HUES64 (cell line): ENCODE results near the gene RRAD.

Experiments used
- H3K27ac ChIP-seq: 2 replicates; pipeline ENCODE4 v1.7.0; 2013; ENCODE audit warnings: low read depth, low read length, inconsistent platforms
- H3K27me3 ChIP-seq: 2 replicates; pipeline ENCODE4 v1.6.1; 2013; ENCODE audit warnings: mild to moderate bottlenecking, low read length; ENCODE audit not compliant: insufficient read depth
- H3K36me3 ChIP-seq: 2 replicates; pipeline ENCODE4 v1.6.1; 2013; ENCODE audit warnings: mild to moderate bottlenecking, low read length; ENCODE audit not compliant: insufficient read depth
- H3K4me1 ChIP-seq: 2 replicates; pipeline ENCODE4 v1.6.1; 2013; ENCODE audit warnings: mild to moderate bottlenecking, low read length, moderate library complexity; ENCODE audit not compliant: insufficient read depth
- H3K4me3 ChIP-seq: 2 replicates; pipeline ENCODE4 v1.5.1; 2013; ENCODE audit warnings: mild to moderate bottlenecking, low read length, moderate library complexity
- H3K9ac ChIP-seq: 2 replicates; pipeline ENCODE4 v1.6.1; 2013; ENCODE audit warnings: mild to moderate bottlenecking, low read depth, low read length
- H3K9me3 ChIP-seq: 2 replicates; pipeline ENCODE4 v1.6.1; 2013; ENCODE audit warnings: low read depth, low read length; ENCODE audit not compliant: insufficient read depth
- WGBS: fragments of 150-250, 120-280 bp; methylation state at CpG from one replicate; pipeline ENCODE4 v1.1.7; 2013; ENCODE audit warnings: missing lambda C conversion rate; 5-methylcytosine and 5-hydroxymethylcytosine counted together

RRAD gene

DNA sequence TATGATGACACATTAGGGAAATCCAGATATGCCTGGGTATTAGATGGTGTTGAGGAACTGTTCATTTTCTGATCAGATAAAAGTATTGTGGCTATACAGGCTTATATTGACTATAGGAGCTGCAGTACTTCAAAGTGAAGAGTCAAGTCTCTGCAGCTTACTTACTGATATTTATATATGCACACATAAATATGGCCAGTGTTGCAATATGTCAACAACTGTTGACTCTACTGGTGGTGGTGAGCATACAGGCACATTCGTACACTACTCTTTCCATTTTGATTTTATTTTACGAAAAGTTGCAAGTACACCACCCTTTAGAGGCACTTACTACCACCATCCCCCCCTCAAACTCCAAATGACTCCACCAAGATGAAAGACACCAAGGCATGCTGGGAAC is 6.3 kb upstream of the RRAD start:
- no peak overlapping the region for H3K27ac ChIP-seq
- H3K36me3 ChIP-seq: no peaks in the 10 kb centered on the region
- peaks cover 8% of the 10 kb centered on the region; the same call in 1 of the 2 replicates for H3K4me1 ChIP-seq
- no peak overlapping the region for H3K4me3 ChIP-seq
- peaks cover 25% of the 10 kb centered on the region for H3K27me3 ChIP-seq
- no peak overlapping the region for H3K9ac ChIP-seq
- no peaks in the 10 kb centered on the region for H3K9me3 ChIP-seq
- 94% methylated on average over 2 of the region's 2 CpGs for WGBS

DNA sequence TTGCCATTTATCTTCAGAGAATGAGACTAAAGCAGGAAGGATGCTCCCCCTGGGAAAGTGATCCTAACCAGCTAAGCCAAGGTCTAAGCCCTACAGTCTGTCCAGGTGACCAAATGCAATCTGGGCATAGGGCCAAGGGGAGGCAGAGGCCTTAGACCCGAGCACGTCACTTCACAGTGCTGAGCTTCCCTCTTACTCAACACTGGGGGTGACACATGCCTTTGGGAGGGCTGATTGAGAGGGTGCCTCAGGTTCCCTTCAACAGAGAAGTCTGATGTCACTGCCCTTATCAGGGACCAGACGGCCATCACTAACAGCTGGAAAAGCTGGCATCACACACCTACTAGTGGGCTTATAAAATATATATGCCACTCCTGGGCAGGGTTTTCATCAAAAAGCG is 4.9 kb upstream of the RRAD start:
- Histone ChIP-seq H3K9ac (no peak overlapping the region), H3K4me3 (no peak overlapping the region), H3K9me3 (no peaks in the 10 kb centered on the region), H3K27ac (no peak overlapping the region), H3K4me1 (peaks cover 8% of the 10 kb centered on the region; the same call in 1 of the 2 replicates), H3K36me3 (no peaks in the 10 kb centered on the region), H3K27me3 (peaks cover 30% of the 10 kb centered on the region)
- 81% methylated on average over 4 of the region's 4 CpGs for WGBS

DNA sequence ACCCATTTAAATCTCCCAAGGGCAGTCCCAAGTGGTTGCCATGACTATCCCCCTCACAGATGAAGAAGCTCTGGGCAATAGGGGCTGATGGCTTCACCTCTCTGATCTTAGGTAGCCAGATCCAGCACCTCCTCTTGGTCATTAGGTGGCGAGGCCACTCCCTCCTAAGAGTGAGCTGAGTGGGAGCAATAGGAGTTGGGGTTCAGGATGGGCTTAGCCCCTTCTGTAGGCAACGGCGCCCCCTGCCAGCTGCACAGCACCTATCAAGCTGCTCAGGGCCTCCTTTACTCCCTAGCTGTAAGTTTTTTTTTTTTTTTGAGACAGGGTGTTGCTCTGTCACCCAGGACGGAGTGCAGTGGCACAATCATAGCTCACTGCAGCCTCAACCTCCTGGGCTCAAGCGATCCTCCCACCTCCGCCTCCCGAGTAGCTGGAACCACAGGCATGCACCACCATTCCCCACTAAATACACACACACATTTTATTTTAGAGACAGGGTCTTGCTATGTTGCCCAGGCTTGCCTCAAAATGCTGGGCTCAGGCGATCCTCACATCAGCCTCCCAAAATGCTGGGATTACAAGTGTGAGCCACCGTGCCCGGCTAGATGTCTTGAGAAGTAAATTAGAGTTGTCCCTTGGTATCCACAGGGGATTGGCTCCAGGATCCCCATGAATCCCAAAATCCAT is 3.5 kb upstream of the RRAD start:
- Histone ChIP-seq H3K27me3 (peaks cover 40% of the 10 kb centered on the region), H3K36me3 (no peaks in the 10 kb centered on the region), H3K9me3 (no peaks in the 10 kb centered on the region), H3K9ac (no peak overlapping the region), H3K4me3 (no peak overlapping the region), H3K27ac (no peak overlapping the region), H3K4me1 (peaks cover 8% of the 10 kb centered on the region; the same call in 1 of the 2 replicates)
- whole genome bisulfite sequencing: 90% methylated on average over 10 of the region's 10 CpGs

DNA sequence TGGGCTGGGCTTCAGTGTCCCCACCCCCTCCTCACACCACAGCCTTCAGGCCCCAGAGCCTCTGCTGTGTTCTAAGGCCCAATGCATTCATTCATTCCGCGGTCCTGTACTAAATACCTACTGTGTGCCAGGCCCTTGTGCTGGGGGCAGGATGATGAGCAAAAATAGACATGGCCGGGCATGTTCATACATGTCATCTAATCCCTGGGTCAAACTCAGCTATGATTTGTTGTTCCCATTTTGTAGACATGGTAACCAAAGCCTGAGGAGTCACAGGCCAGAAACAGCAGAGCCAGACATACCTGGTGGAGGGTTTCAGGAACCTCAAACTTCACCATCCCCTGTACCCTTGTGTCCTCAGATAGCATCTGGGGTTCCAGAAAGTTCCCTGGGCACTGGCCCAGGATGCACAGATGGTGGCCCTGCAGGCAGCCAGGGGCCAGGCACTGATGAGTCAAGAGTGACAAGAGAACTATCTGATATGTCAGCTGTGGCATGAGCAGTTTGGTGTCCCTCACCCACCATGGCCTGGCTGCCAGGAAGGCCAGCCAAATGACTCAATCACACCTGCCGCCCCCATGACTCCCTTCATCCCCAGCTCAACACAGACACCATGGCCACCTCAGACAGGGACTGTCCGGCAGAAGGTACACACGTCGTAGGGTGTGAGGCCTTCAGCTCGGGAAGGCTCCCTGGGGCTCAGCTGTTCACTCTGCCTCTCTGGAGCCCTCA is 2.7 kb upstream of the RRAD start:
- H3K4me1 ChIP-seq: 0 out of 2 replicates have a peak, but pooled peaks cover 4% of the 10 kb centered on the region
- H3K27me3 ChIP-seq: peaks cover 48% of the 10 kb centered on the region
- H3K9ac ChIP-seq: no peak overlapping the region

DNA sequence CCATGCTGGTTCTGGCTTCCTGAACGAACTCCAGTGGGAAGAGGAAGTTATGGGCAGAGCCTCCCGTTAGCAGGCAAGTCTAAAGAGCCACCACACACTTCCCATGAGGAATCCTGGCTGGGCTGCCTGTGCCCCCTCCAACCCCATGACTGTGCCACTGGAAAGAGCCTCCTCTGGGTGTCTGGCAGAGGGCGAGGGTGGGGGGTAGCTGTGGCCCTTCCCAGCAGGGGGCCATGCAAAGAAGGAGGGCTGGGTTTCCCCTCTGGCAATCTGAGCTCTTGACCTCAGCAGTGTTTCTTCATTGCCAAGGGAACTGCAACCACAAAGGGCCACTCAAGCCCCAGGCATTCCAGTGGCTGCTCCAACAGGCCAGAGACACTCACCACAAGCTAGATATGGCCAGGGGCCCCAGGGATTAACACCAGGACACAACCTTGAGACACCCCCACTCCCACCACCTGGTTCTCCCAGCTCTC is 1.7 kb upstream of the RRAD start:
- H3K4me3 ChIP-seq: no peak overlapping the region
- H3K36me3 ChIP-seq: no peaks in the 10 kb centered on the region
- WGBS: 43% methylated on average over 3 of the region's 3 CpGs
- H3K27me3 ChIP-seq: peaks cover 51% of the 10 kb centered on the region
- H3K9ac ChIP-seq: no peak overlapping the region
- H3K9me3 ChIP-seq: no peaks in the 10 kb centered on the region
- H3K27ac ChIP-seq: no peak overlapping the region
- H3K4me1 ChIP-seq: 0 out of 2 replicates have a peak, but pooled peaks cover 4% of the 10 kb centered on the region

More for the DNA sequence above, 2.7 kb upstream of the RRAD start:
- no peak overlapping the region for H3K4me3 ChIP-seq
- H3K27ac ChIP-seq: no peak overlapping the region
- WGBS: 92% methylated on average over 8 of the region's 8 CpGs
- H3K9me3 ChIP-seq: no peaks in the 10 kb centered on the region
- no peaks in the 10 kb centered on the region for H3K36me3 ChIP-seq

DNA sequence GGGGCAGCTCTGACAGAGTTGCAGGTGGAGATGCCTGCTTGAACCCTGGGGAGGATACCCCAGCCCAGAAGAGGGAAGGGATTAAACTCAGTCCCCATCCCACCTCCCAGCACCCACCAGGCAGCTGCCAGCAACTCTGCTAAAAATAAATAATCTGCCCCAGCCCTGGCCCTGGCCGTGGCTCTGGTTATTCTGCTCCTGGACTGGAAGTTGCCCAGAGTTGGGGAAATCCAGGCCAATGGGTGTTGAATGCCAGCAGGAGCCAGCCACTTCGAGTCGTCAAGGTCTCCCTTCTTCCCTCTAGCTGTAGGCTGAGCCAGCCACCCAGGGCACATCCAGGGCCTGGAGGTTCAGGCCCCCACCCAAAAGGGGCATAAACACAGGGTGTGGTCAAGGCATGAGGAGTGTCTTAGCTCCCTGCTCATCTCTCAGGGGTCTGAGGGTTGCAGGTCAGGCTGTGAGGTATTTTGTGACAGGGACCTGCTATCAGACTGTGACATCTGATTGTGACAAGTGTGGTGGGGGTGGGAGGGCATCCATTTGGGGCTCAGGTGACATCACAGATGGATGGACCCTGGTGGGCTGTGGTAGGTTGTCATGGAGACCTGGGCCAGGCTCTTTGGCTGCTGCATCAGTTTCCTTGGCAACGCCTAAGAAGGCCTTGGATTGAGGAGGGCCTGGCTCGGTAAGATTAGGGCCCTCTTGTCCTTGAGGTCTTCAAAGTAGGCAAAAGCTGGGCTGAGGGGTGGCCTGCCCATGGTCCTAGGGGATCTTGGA is 1.0 kb upstream of the RRAD start:
- WGBS: 80% methylated on average over 5 of the region's 5 CpGs

DNA sequence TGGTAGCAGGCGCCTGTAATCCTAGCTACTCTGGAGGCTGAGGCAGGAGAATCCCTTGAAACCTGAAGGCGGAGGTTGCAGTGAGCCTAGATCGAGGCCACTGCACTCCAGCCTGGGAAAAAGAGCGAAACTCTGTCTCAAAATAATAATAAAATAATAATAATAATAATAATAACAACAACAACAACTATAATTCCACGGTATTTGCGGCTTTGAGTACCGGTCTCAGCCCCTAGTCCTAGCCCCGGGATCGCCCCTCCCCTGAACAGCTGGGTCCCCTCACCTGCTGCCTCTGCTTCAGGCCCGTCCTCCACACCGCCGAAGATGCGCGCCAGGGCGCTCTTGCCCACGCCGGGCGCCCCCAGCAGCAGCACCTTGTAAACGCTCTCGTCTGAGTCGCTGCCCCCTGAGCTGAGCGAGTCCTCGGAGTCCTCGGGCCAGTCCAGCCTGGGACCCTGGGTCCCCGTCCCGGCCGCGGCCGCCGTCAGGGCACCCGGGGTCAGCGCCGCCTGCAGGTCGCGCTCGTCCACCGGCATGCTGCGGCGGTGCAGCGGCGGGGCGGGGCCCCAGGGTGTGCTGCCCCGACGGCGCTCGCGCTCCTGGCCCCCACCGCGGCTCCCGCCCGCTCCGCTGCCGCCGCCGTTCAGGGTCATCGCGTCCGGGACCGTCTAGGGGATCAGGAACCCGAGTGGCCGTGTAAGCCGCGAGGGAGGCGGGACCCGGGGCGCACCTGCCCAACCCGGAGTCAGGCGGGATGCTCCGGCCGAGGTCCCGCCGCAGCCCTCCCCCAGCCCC is 611 bp downstream of the RRAD start:
- Histone ChIP-seq H3K9ac (no peak overlapping the region), H3K27me3 (peaks cover 55% of the 10 kb centered on the region), H3K4me3 (peak overlapping the region; percentile 48), H3K36me3 (no peaks in the 10 kb centered on the region), H3K9me3 (no peaks in the 10 kb centered on the region), H3K4me1 (0 out of 2 replicates have a peak, but pooled peaks cover 4% of the 10 kb centered on the region), H3K27ac (no peak overlapping the region)
- WGBS: 7% methylated on average over 71 of the region's 72 CpGs

More for the DNA sequence above, 1.0 kb upstream of the RRAD start:
- H3K36me3 ChIP-seq: no peaks in the 10 kb centered on the region
- no peaks in the 10 kb centered on the region for H3K9me3 ChIP-seq
- no peak overlapping the region for H3K27ac ChIP-seq
- H3K9ac ChIP-seq: no peak overlapping the region
- 0 out of 2 replicates have a peak, but pooled peaks cover 4% of the 10 kb centered on the region for H3K4me1 ChIP-seq
- peaks cover 51% of the 10 kb centered on the region for H3K27me3 ChIP-seq
- no peak overlapping the region for H3K4me3 ChIP-seq

DNA sequence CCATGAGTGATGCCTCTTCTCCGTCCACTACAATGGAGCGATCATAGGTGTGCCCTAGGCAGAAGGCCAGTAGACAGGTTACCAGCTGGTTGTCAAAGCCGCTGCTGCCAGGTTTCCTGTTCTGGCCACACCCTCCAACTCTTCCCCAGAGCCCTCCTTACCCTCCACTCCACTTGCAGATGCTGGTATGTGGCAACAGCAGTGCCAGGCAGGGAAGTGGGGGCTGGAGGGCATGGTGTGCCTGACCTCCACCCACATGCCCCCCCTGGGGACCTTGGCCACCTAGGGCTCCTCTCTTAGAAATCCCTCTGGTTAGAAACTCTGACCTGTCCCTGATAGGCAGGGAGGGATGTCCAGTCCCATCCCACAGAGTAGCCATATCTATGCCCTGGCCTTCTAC is 1.5 kb downstream of the RRAD start:
- Histone ChIP-seq H3K27me3 (peaks cover 60% of the 10 kb centered on the region), H3K4me1 (0 out of 2 replicates have a peak, but pooled peaks cover 4% of the 10 kb centered on the region), H3K27ac (no peak overlapping the region), H3K9ac (no peak overlapping the region), H3K9me3 (no peaks in the 10 kb centered on the region), H3K4me3 (no peak overlapping the region), H3K36me3 (no peaks in the 10 kb centered on the region)
- WGBS: 91% methylated on average over 3 of the region's 3 CpGs

DNA sequence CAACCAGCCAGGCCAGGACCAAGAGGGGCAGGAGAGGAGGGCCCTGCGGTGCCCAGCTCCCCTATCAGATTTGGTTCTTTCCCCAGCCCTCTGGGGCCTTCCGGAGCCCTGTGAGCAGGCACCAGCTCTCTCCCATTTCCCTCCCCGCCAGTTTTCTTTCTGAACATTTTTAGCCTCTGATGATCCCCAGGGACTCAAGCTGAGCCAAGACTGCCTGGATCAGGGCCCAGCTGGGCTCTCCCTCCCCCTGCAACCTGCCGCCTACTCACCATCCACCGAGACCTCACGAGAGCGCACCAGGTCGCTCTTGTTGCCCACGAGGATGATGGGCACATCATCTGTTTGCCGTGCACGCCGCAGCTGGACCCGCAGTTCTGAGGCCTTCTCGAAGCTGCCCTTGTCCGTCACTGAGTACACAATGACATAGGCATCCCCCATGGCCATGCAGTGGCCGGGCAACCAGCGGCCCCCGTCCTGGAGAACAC is 2.0 kb downstream of the RRAD start:
- no peak overlapping the region for H3K4me3 ChIP-seq
- H3K27ac ChIP-seq: no peak overlapping the region
- peaks cover 60% of the 10 kb centered on the region for H3K27me3 ChIP-seq
- H3K4me1 ChIP-seq: 0 out of 2 replicates have a peak, but pooled peaks cover 4% of the 10 kb centered on the region
- H3K36me3 ChIP-seq: no peaks in the 10 kb centered on the region
- no peak overlapping the region for H3K9ac ChIP-seq
- WGBS: 90% methylated on average over 18 of the region's 18 CpGs
- H3K9me3 ChIP-seq: no peaks in the 10 kb centered on the region

DNA sequence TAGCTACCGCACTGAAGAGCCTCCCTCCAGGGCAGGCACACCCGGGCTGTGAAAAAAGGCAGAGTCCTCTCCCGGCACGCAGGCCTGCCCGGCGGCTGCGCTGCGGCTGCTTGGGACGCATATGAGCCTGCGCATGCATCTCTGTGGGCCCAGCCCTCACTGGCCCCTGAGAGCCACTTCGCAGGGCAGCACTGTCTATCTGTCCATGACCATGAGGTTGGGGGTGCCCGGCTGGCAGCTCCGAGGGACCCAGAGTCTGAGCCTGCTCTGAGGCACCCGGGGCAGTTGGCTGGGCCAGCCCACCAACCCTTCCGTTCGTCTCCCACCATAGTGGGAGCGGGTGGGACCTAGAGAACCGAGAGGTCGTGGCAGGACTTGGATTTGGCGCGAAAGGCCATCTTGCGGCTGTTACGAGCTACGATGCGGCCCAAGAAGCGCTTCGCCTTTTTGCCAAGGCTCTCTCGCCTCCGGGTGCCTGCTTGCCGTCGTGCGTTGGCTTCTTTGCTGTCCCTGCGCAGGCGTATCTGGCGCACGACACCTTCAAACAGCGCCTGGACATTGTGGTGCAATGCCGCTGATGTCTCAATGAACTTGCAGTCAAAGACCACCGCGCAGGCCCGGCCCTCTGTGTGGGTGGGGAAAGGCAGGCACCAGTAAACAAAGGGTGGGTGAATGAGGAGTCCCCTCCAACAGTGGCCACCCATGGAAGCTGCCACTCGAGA is 3.4 kb downstream of the RRAD start:
- H3K27ac ChIP-seq: no peak overlapping the region
- H3K36me3 ChIP-seq: no peaks in the 10 kb centered on the region
- 92% methylated on average over 42 of the region's 42 CpGs for whole genome bisulfite sequencing
- no peaks in the 10 kb centered on the region for H3K4me1 ChIP-seq
- H3K27me3 ChIP-seq: peaks cover 50% of the 10 kb centered on the region
- H3K9ac ChIP-seq: no peak overlapping the region
- H3K4me3 ChIP-seq: no peak overlapping the region
- H3K9me3 ChIP-seq: no peaks in the 10 kb centered on the region
